GM23338 (cell line): Measurements from ENCODE around the gene NGEF. TPM values are rescaled to one million over a fixed set of nuclear protein-coding genes. Genes with fewer than 3 reads are reported as not detected.

Experiments used
- ATAC-seq: fragments of 200-7000 bp; cut with Tn5 transposase; 3 replicates; pipeline ENCODE4 v1.9.1; 2020
- DNase-seq: peaks from one replicate; pipeline ENCODE4 v3.0.0-alpha.2; 2015; ENCODE audit warnings: low spot score
- H2AFZ ChIP-seq: fragments of 200-600 bp; sonication (generic); 2 replicates; pipeline ENCODE4 v1.8.0; 2016; ENCODE audit warnings: antibody characterized with exemption, mild to moderate bottlenecking, moderate library complexity
- H3F3A ChIP-seq: fragments of 200-600 bp; sonication (generic); replicated peaks from 2 replicates; pipeline ENCODE4 v1.8.0; 2017; ENCODE audit warnings: antibody characterized with exemption, mixed run types, low read depth
- H3K27ac ChIP-seq: fragments of 200-600 bp; sonication (generic); 2 replicates; pipeline ENCODE4 v1.6.1; 2016; ENCODE audit warnings: low read depth
- H3K27me3 ChIP-seq: fragments of 200-600 bp; sonication (generic); 2 replicates; pipeline ENCODE4 v1.8.0; 2016; ENCODE audit warnings: mild to moderate bottlenecking, mixed run types, moderate library complexity; ENCODE audit not compliant: insufficient read depth
- H3K36me3 ChIP-seq: fragments of 200-600 bp; sonication (generic); 2 replicates; pipeline ENCODE4 v1.8.0; 2016; ENCODE audit warnings: mild to moderate bottlenecking; ENCODE audit not compliant: insufficient read depth
- H3K4me1 ChIP-seq: fragments of 200-600 bp; sonication (generic); 2 replicates; pipeline ENCODE4 v1.8.0; 2016; ENCODE audit warnings: mild to moderate bottlenecking, moderate library complexity; ENCODE audit not compliant: insufficient read depth
- H3K4me2 ChIP-seq: fragments of 200-600 bp; sonication (generic); 2 replicates; pipeline ENCODE4 v1.7.1; 2017; ENCODE audit warnings: mixed run types
- H3K4me3 ChIP-seq: fragments of 200-600 bp; sonication (generic); 2 replicates; pipeline ENCODE4 v1.6.1; 2016; ENCODE audit warnings: mixed run types
- H3K79me2 ChIP-seq: fragments of 200-600 bp; sonication (generic); replicated peaks from 2 replicates; pipeline ENCODE4 v1.8.0; 2017; ENCODE audit warnings: mild to moderate bottlenecking; ENCODE audit not compliant: insufficient read depth
- H3K9me2 ChIP-seq: fragments of 200-600 bp; sonication (generic); 2 replicates; pipeline ENCODE4 v1.8.0; 2017; ENCODE audit not compliant: insufficient read depth
- H4K20me1 ChIP-seq: fragments of 200-600 bp; sonication (generic); replicated peaks from 2 replicates; pipeline ENCODE4 v1.8.0; 2017; ENCODE audit warnings: mild to moderate bottlenecking; ENCODE audit not compliant: insufficient read depth
- H3K27ac Mint-ChIP-seq: 2 replicates; pipeline ENCODE4 v1.8.0; 2020; ENCODE audit warnings: inconsistent platforms, mild to moderate bottlenecking, moderate library complexity, mixed read lengths
- H3K27me3 Mint-ChIP-seq: 3 replicates; pipeline ENCODE4 v1.8.0; 2022; ENCODE audit warnings: low read depth, mild to moderate bottlenecking, moderate library complexity, mixed read lengths, inconsistent platforms; ENCODE audit not compliant: insufficient read depth, poor library complexity
- H3K36me3 Mint-ChIP-seq: 3 replicates; pipeline ENCODE4 v1.8.0; 2021; ENCODE audit warnings: low read depth, mild to moderate bottlenecking, inconsistent platforms, moderate library complexity, mixed read lengths
- H3K4me1 Mint-ChIP-seq: 3 replicates; pipeline ENCODE4 v1.8.0; 2020; ENCODE audit warnings: mild to moderate bottlenecking, inconsistent platforms, mixed read lengths
- H3K4me3 Mint-ChIP-seq: 3 replicates; pipeline ENCODE4 v1.8.0; 2021; ENCODE audit warnings: moderate library complexity, mild to moderate bottlenecking, inconsistent platforms, mixed read lengths
- H3K9me3 Mint-ChIP-seq: 3 replicates; pipeline ENCODE4 v1.8.0; 2020; ENCODE audit warnings: moderate library complexity, mild to moderate bottlenecking, inconsistent platforms, mixed read lengths
- CREB1 ChIP-seq: fragments of 250-450 bp; sonication (Bioruptor Pico); IDR thresholded peaks from 2 replicates; pipeline ENCODE4 v1.5.0; 2020; ENCODE audit warnings: low read depth, mild to moderate bottlenecking, moderate library complexity
- EZH2phosphoT487 ChIP-seq: fragments of 200-600 bp; sonication (generic); IDR thresholded peaks from one replicate; pipeline ENCODE4 v1.8.1; 2018; ENCODE audit warnings: antibody characterized with exemption; ENCODE audit not compliant: unreplicated experiment
- JUNB ChIP-seq: IDR thresholded peaks from one replicate; pipeline ENCODE4 v1.6.1; 2016; ENCODE audit warnings: antibody characterized with exemption; ENCODE audit not compliant: unreplicated experiment
- NANOG ChIP-seq: IDR thresholded peaks from 2 replicates; pipeline ENCODE4 v1.6.1; 2016; ENCODE audit warnings: antibody characterized with exemption, borderline replicate concordance
- POLR2AphosphoS5 ChIP-seq: IDR thresholded peaks from 2 replicates; pipeline ENCODE4 v1.6.1; 2016; ENCODE audit warnings: antibody characterized with exemption, low read depth
- ZNF114 ChIP-seq: fragments of 250-450 bp; sonication (Bioruptor Pico); IDR thresholded peaks from 2 replicates; pipeline ENCODE4 v1.5.0; 2020; ENCODE audit warnings: mild to moderate bottlenecking, moderate library complexity
- ZNF331 ChIP-seq: fragments of 250-450 bp; sonication (Bioruptor Pico); IDR thresholded peaks from 2 replicates; pipeline ENCODE4 v1.5.0; 2020; ENCODE audit warnings: low read depth, mild to moderate bottlenecking, moderate library complexity
- polyA plus RNA-seq: library from polyadenylated mRNA; unstranded; fragments of >200 nt; fragmentation: Nextera tagmentation; extraction: Ambion mirVana; gene quantifications from 2 replicates; pipeline ENCODE4 v1.2.1, GENCODE V29; 2016
- total RNA-seq: library from RNA; depleted of rRNA; stranded (reverse); fragments of >200 nt; shearing (Covaris generic); gene quantifications from 2 replicates; pipeline ENCODE4 v1.2.3, GENCODE V29; 2014
- TF ChIP-seq, protein P1 (sequence below), 2 experiments: fragments of 200-600 bp in 1 of 2; sonication (generic) in 1 of 2; conservative IDR thresholded peaks; 2 replicates each; pipeline versions ENCODE4 v1.5.1 to v1.6.1; 2016 to 2017; ENCODE audit warnings: antibody characterized with exemption in 2 of 2, low read depth in 2 of 2, mild to moderate bottlenecking in 2 of 2, moderate library complexity in 1 of 2
- TF ChIP-seq, protein P2 (sequence below): IDR thresholded peaks from 2 replicates; pipeline ENCODE4 v1.6.1; 2016; ENCODE audit warnings: antibody characterized with exemption

Gene NGEF
- total and polyA plus RNA-seq, 2 experiments from 2014 or later, result 1.8 to 5.4 TPM

DNA sequence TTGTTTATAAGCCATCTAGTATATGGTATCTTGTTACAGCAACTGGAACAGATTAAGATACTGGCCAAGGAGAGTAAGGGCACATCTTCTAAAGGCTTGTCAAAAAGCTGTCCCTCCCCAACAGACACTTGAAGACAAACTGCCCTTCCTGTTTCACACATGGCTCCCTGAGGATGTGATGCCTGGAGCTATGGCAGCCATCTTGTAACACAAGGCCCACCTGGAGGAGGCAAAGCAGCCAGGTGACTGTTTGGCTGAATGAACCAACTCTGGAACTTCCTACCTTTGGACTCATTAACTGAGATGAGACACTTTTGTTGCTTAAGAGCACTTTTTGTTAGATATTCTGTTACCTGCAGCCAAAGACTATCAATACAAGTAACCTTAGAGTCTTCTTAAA, 88.6 kb downstream of the NGEF start:
- no peak overlapping the region for H3K4me2 ChIP-seq
- no peaks in the 10 kb centered on the region; the same call in none of the 2 replicates for H4K20me1 ChIP-seq
- no peaks in the 10 kb centered on the region for H3K36me3 ChIP-seq
- TF ChIP-seq CREB1 (no peak), JUNB (no peak), POLR2AphosphoS5 (no peak)
- Mint-ChIP-seq H3K4me1 (peaks cover 24% of the 10 kb centered on the region), H3K9me3 (peaks cover 3% of the 10 kb centered on the region; the same call in 1 of the 3 replicates), H3K27me3 (peaks cover 32% of the 10 kb centered on the region), H3K27ac (no peak overlapping the region), H3K4me3 (no peak overlapping the region), H3K36me3 (no peaks in the 10 kb centered on the region)
- no peaks in the 10 kb centered on the region for H3K79me2 ChIP-seq
- no peaks in the 10 kb centered on the region for H3F3A ChIP-seq
- no peak overlapping the region for H3K4me3 ChIP-seq
- H3K27me3 ChIP-seq, result peaks cover 48% of the 10 kb centered on the region
- DNase-seq (no peak), ATAC-seq (no peak)
- H3K27ac ChIP-seq, result no peak overlapping the region
- no peak overlapping the region for H2AFZ ChIP-seq
- peaks cover 26% of the 10 kb centered on the region for H3K4me1 ChIP-seq
- H3K9me2 ChIP-seq, result no peaks in the 10 kb centered on the region

DNA sequence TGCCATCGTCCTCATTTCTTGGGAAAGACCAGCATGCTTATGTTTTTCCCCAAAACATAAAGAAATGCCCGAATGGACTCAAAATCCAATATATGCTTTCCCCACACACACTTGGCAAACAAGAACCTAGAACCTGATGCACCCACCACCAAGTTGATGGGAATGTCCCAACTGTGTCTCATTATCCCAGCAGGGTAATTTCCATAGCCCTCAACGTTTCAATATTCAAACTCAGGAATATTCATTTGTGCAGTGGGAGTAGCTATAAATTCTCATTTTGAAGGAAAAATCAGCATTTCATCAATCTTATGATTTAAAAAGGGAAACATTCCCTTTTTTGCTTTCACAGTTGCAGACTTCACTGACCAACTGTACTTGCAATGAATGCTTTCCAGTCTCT, 92.3 kb downstream of the NGEF start:
- peaks cover 11% of the 10 kb centered on the region for H3K27me3 Mint-ChIP-seq
- H3K9me2 ChIP-seq, result no peaks in the 10 kb centered on the region
- H3K4me3 Mint-ChIP-seq, result no peak overlapping the region
- no peak overlapping the region for H3K27ac ChIP-seq
- H3K4me2 ChIP-seq, result no peak overlapping the region
- peaks cover 10% of the 10 kb centered on the region; the same call in 1 of the 2 replicates for H3K4me1 ChIP-seq
- H3K79me2 ChIP-seq, result no peaks in the 10 kb centered on the region
- H3F3A ChIP-seq, result no peaks in the 10 kb centered on the region
- H3K36me3 ChIP-seq, result no peaks in the 10 kb centered on the region
- no peak overlapping the region for H3K27ac Mint-ChIP-seq
- peaks cover 15% of the 10 kb centered on the region for H3K27me3 ChIP-seq
- no peaks in the 10 kb centered on the region for H4K20me1 ChIP-seq
- DNase-seq, result no peak
- no peak for ATAC-seq
- H2AFZ ChIP-seq, result no peak overlapping the region
- H3K4me1 Mint-ChIP-seq, result peaks cover 11% of the 10 kb centered on the region
- TF ChIP-seq ZNF114 (no peak), POLR2AphosphoS5 (no peak), EZH2phosphoT487 (no peak), NANOG (no peak), ZNF331 (CRISPR knock-in tag) (no peak)
- TF ChIP-seq, protein P1, sequence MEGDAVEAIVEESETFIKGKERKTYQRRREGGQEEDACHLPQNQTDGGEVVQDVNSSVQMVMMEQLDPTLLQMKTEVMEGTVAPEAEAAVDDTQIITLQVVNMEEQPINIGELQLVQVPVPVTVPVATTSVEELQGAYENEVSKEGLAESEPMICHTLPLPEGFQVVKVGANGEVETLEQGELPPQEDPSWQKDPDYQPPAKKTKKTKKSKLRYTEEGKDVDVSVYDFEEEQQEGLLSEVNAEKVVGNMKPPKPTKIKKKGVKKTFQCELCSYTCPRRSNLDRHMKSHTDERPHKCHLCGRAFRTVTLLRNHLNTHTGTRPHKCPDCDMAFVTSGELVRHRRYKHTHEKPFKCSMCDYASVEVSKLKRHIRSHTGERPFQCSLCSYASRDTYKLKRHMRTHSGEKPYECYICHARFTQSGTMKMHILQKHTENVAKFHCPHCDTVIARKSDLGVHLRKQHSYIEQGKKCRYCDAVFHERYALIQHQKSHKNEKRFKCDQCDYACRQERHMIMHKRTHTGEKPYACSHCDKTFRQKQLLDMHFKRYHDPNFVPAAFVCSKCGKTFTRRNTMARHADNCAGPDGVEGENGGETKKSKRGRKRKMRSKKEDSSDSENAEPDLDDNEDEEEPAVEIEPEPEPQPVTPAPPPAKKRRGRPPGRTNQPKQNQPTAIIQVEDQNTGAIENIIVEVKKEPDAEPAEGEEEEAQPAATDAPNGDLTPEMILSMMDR (conservative IDR thresholded peaks at IDR 0.05; ENCODE audit: low read depth in 2 of 2), result no peak
- TF ChIP-seq, protein P2, sequence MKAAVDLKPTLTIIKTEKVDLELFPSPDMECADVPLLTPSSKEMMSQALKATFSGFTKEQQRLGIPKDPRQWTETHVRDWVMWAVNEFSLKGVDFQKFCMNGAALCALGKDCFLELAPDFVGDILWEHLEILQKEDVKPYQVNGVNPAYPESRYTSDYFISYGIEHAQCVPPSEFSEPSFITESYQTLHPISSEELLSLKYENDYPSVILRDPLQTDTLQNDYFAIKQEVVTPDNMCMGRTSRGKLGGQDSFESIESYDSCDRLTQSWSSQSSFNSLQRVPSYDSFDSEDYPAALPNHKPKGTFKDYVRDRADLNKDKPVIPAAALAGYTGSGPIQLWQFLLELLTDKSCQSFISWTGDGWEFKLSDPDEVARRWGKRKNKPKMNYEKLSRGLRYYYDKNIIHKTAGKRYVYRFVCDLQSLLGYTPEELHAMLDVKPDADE, result no peak
- no peaks in the 10 kb centered on the region for H3K36me3 Mint-ChIP-seq
- no peak overlapping the region for H3K4me3 ChIP-seq
- H3K9me3 Mint-ChIP-seq, result peaks cover 3% of the 10 kb centered on the region; the same call in 1 of the 3 replicates
